ENCODE measurements around the gene MICALL1.

Gene MICALL1, protein sequence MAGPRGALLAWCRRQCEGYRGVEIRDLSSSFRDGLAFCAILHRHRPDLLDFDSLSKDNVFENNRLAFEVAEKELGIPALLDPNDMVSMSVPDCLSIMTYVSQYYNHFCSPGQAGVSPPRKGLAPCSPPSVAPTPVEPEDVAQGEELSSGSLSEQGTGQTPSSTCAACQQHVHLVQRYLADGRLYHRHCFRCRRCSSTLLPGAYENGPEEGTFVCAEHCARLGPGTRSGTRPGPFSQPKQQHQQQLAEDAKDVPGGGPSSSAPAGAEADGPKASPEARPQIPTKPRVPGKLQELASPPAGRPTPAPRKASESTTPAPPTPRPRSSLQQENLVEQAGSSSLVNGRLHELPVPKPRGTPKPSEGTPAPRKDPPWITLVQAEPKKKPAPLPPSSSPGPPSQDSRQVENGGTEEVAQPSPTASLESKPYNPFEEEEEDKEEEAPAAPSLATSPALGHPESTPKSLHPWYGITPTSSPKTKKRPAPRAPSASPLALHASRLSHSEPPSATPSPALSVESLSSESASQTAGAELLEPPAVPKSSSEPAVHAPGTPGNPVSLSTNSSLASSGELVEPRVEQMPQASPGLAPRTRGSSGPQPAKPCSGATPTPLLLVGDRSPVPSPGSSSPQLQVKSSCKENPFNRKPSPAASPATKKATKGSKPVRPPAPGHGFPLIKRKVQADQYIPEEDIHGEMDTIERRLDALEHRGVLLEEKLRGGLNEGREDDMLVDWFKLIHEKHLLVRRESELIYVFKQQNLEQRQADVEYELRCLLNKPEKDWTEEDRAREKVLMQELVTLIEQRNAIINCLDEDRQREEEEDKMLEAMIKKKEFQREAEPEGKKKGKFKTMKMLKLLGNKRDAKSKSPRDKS

DNA sequence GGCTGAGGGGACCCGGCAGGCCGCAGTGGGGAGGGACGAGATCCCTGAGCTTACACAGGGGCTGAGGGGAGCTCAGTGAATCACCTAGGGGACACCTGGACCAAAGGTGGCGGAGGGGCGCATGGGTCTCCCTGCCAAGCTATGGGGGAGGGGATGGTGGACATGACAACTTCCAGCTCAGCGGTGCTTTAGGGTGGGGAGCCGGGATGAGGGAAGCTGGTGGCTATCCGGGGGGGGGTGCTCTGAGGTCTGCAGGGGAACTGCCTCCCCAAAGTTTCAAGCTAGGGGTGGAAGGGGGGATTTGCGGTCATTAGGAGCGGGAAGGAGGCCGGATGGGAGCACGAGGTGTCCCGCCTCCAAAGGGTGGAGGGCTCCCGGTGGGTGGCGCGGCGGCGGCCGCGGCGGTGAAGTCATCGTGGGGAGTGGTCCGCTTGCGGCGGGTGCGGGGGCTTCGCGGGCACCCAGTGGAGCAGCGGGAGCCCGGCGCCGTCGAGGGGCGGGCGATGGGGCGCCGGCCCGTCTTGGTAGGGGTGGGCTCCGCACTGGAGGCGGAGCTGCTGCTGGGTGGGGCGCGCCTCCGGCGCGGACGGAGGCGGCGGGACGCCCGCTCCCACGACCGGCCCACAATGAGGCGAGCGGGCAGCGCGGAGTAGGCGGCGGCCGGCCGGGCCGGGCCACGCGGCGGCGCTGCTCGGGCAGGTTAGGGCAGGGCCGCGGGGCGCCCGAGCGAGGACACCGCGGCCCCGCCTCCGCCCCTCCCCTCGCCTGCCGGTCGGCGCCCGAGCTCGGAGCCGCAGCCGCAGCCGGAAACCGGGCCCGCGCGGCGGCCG lies at the start of gene MICALL1:
Gene MICALL1 (plus strand): TSS at position 764 of the 830 bp plus-strand sequence. CDS start 126 bp downstream, outside the sequence.
- peak; percentile 99 for DNase-seq (ENCODE audit: low spot score)
- TF ChIP-seq, protein P1, sequence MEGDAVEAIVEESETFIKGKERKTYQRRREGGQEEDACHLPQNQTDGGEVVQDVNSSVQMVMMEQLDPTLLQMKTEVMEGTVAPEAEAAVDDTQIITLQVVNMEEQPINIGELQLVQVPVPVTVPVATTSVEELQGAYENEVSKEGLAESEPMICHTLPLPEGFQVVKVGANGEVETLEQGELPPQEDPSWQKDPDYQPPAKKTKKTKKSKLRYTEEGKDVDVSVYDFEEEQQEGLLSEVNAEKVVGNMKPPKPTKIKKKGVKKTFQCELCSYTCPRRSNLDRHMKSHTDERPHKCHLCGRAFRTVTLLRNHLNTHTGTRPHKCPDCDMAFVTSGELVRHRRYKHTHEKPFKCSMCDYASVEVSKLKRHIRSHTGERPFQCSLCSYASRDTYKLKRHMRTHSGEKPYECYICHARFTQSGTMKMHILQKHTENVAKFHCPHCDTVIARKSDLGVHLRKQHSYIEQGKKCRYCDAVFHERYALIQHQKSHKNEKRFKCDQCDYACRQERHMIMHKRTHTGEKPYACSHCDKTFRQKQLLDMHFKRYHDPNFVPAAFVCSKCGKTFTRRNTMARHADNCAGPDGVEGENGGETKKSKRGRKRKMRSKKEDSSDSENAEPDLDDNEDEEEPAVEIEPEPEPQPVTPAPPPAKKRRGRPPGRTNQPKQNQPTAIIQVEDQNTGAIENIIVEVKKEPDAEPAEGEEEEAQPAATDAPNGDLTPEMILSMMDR (IDR thresholded peaks at IDR 0.05; ENCODE audit: extremely low read depth, missing control alignments), result peak; percentile 68

DNA sequence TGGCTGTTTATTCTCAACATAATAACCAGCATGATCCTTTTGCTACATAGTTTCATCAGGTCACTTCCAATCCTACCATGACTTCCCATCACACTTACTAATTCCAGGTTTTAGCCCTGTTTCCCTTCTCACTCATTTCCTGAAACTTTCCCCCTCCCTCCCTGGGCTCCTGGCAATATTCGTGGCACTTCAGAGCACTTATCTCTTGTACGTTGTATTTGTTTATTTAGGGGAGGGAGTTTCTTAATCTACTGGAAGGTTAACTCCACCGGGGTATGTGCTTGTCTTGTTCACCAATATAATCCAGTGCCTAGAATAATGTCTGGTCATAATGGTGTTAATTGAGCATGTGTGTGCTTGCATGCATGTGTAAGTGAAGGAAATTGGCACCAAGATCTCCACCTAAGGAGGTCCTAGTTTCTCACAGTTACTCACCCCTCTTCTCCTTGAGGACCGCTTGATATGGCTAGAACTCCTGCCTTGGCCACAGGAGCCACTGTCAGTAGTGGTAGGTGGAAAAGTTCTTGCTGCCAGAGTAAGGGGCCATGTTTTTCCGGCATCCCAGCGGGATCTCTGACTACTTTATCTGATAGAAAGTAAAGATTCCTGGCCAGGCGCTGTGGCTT lies 45.2 kb upstream of the MICALL1 start:
- TF ChIP-seq, protein P1 (IDR thresholded peaks at IDR 0.05; ENCODE audit: extremely low read depth, missing control alignments), result no peak
- no peak for DNase-seq (ENCODE audit: low spot score)

DNA sequence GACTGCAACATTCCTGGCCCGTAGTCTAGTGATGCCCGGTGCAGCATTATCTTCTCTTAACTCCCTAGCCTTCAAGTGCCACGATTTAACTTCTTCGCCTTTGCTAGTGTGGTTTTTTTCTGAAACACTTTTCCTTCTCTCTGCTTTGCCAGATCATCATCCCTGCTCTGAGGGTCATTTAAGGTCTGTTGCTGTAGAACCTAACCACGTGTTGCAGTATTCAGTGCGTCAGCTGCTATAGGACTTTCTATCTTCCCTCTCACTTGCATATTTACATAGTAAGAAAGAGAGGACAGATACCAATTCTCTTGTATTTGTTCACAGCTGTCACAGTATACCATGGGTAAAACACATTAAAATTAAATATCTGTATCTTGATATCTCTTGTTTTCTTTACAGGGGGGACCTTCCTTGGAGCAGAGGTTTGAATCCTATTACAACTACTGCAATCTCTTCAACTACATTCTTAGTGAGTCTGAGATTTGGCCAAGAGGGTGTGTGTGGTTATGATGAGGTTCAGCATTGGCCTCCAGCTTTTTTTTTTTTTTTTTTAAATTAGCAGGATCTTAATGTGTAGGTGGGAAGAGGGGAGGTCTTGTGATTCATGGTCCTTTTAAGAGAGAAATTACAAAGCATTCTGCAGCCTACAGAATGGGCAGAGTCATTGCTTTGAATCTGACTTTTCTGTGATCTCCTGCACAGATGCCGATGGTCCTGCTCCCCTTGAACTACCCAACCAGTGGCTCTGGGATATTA lies 43.3 kb upstream of the MICALL1 start:
- TF ChIP-seq, protein P1 (IDR thresholded peaks at IDR 0.05; ENCODE audit: extremely low read depth, missing control alignments), result no peak
- DNase-seq (ENCODE audit: low spot score), result no peak

DNA sequence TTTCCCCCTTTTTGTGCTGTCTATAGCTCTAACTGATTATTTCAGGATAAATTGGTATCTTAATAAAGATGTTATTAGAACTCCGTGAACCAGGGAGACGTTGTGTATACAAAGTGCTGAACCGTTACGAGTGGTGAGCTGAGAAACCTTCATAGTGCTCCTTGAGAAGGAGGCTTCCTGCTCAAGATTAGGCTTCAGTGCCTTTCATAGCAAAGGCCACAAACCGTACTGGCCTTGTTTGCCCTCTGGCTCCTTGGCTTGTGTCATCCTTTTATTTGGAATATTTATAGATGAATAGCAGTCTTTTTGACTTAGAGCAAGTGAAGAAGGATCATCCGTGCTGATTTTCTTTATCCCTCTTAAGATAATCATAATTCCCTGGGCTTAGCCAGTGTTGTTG lies 40.6 kb upstream of the MICALL1 start:
- TF ChIP-seq, protein P1 (IDR thresholded peaks at IDR 0.05; ENCODE audit: extremely low read depth, missing control alignments), result no peak
- no peak for DNase-seq (ENCODE audit: low spot score)

DNA sequence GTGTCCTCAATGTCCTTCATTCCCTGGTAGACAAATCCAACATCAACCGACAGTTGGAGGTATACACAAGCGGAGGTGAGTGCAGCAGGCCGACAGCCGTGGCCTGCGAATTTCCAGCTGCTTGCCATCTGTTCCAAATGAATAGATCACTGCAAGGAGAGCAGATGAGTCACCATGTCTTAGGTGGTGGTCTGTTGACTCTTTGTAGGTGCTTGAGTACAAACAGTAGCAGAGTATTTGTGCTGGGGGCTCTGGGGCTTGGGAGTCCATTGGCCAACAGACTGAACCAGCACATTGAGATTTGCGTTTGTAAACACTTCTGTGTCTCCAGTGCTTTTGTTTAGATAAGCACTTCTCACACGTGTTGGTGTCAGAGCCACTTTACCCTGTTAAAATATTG lies 35.8 kb upstream of the MICALL1 start:
- DNase-seq (ENCODE audit: low spot score), result no peak
- TF ChIP-seq, protein P1 (IDR thresholded peaks at IDR 0.05; ENCODE audit: extremely low read depth, missing control alignments), result no peak

DNA sequence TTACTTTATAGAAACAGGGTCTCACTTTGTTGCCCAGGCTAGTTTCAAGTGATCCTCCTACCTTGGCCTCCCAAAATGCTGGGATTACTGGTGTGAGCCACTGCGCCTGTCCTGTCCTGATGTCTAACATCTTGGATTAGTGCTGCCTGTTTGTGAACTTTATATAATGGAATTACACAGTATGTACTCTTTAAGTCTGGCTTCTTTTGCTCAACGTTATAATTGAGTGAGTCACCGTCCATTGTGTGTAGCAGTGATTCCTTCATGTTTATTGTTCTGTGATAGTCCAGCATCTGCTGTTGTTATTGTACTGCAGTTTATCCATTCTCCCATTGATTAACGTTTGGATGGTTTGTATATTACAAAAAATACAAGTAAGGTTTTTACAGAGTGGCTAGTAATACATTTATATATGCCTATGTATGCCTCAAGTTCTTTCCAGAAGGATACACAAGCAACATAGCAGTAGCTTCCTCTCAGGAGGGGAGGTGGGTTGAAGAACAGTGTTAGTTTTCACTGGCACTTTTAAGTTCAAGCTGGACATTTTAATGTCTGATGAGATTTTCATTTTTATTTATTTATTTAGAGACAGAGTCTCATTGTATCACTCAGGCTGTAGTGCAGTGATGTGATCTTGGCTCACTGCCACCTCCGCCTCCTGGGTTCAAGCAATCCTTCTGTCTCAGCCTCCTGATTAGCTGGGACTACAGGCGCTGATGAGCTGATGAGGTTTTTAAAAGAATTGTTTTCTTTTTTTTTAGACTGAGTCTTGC lies 25.2 kb upstream of the MICALL1 start:
- DNase-seq (ENCODE audit: low spot score), result no peak
- TF ChIP-seq, protein P1 (IDR thresholded peaks at IDR 0.05; ENCODE audit: extremely low read depth, missing control alignments), result no peak

All from GM20000 (cell line).